Gastroesophageal sphincter (tissue), 4 donors: ENCODE data around the gene PRSS56. TPM values are rescaled to one million over a fixed set of nuclear protein-coding genes. Genes with fewer than 3 reads are reported as not detected.

ENCODE experiments used
- ATAC-seq: fragments of 150-250 bp; one replicate; pipeline ENCODE4 v1.9.1; 2016; ENCODE audit warnings: mild to moderate bottlenecking, moderate library complexity
- H3K27ac ChIP-seq, 4 donors: fragments of 200-600 bp; sonication (generic) in 3 of 4; 1 replicate in 3 of 4; 2 replicates in 1 of 4; pipeline ENCODE4 v1.5.1; 2016 to 2019
- H3K27me3 ChIP-seq: fragments of 200-600 bp; sonication (generic); one replicate; pipeline ENCODE4 v1.5.1; 2019
- H3K36me3 ChIP-seq, 2 donors: fragments of 200-600 bp; sonication (generic); one replicate each; pipeline ENCODE4 v1.5.1; 2019; ENCODE audit warnings: control low read depth in 1 of 2
- H3K4me1 ChIP-seq, 3 donors: fragments of 200-600 bp; sonication (generic); 1 replicate in 2 of 3; 2 replicates in 1 of 3; pipeline ENCODE4 v1.5.1; 2016 to 2019; ENCODE audit warnings: control low read depth in 2 of 3
- H3K4me3 ChIP-seq, 2 donors: fragments of 200-600 bp; sonication (generic); one replicate each; pipeline ENCODE4 v1.5.1; 2019; ENCODE audit warnings: mild to moderate bottlenecking in 1 of 2, moderate library complexity in 1 of 2
- H3K9me3 ChIP-seq, 3 donors: fragments of 200-600 bp; sonication (generic); one replicate each; pipeline ENCODE4 v1.5.1; 2017 to 2019; ENCODE audit warnings: control low read depth in 2 of 3
- CTCF ChIP-seq, 4 experiments: fragments of 200-600 bp in 2 of 4; fragments of 450-650 bp in 2 of 4; sonication (generic) in 1 of 4; IDR thresholded peaks; one replicate each; pipeline ENCODE4 v1.5.1; 2017 to 2019; ENCODE audit warnings: antibody characterized with exemption in 4 of 4, mild to moderate bottlenecking in 2 of 4, moderate library complexity in 2 of 4
- EP300 ChIP-seq: sonication (generic); formaldehyde crosslinking; IDR thresholded peaks from one replicate; pipeline ENCODE4 v1.6.1; 2017; ENCODE audit warnings: antibody characterized with exemption, mild to moderate bottlenecking
- POLR2A ChIP-seq, 2 donors: fragments of 450-650 bp; IDR thresholded peaks; one replicate each; pipeline ENCODE4 v1.6.1; 2017; ENCODE audit warnings: antibody characterized with exemption in 2 of 2, mild to moderate bottlenecking in 2 of 2, moderate library complexity in 1 of 2
- POLR2AphosphoS5 ChIP-seq: sonication (generic); formaldehyde crosslinking; IDR thresholded peaks from one replicate; pipeline ENCODE4 v1.6.1; 2017; ENCODE audit warnings: antibody characterized with exemption
- WGBS, 2 donors: methylation state at CpG; one replicate each; pipeline ENCODE4 v1.1.5; 2018; ENCODE audit warnings: low coverage in 1 of 2; 5-methylcytosine and 5-hydroxymethylcytosine counted together
- total RNA-seq, 4 donors: library from RNA; depleted of rRNA; stranded (reverse); fragments of >200 nt; gene quantifications; one replicate each; pipeline ENCODE4 v1.1.0, GENCODE V29; 2016

Gene PRSS56
- not detected for total RNA-seq

DNA sequence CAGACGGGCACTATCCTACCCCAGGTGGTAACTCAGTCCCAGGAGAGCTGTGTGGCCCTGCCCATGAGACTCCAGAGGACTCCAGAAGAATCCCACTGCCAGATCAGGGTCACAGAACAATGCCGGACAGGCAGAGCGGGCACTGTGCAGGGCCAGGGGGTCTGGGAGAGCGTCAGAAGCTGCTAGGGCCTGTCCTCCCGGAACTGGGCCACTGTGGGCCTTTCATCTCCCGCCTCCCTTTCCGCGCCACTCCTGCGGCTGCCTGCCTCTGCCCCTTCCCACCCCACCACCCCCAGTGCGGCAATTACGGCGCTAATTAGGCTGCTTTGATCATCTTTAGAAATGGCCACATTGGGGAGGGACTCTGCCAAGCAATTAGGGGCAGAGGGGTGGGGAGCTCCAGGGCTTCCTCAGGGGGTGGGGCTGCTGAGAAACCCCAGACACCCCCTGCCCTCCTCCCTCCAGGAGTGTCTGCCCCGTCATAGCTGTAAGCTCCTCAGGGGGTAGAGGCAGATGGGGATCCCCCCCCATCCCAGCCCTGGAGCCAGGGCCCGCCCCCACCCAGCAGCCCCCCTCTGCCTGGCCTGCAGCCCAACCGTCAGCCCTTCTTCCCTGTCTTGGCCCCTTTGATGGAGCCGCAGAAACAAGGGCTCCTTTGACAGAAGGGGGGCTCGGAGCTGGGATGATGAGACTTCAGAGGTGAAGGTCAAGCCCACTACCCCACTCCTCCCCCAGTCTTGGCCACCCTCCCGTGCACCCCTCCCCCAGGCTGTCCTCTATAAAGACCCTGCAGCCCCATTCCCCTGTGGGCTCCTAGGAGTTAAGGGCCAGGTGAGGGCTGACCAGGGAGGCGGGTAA lies at the start of gene PRSS56:
PRSS56 (plus strand) TSS at position 808 of the 858 bp plus-strand sequence. CDS start 211 bp downstream, outside the sequence.
- Histone ChIP-seq H3K27me3 (peaks cover 65% of the 10 kb centered on the region), H3K4me3 (no peak within 1 kb of the TSS), H3K4me1 (peaks cover 0 to 32% (median 18%) of the 10 kb centered on the region in 3 donors), H3K27ac (no peak within 1 kb of the TSS), H3K36me3 (no peaks in the 10 kb centered on the region), H3K9me3 (no peaks in the 10 kb centered on the region)
- no peak for ATAC-seq
- 45% methylated on average over 2 of the region's 19 CpGs; no CpG with 5 or more reads in 1 of the 2 donors for WGBS, 2 donors
- TF ChIP-seq EP300, result no peak
- TF ChIP-seq CTCF (IDR thresholded peaks at IDR 0.05), result no peak
- TF ChIP-seq POLR2AphosphoS5, result no peak
- no peak for TF ChIP-seq POLR2A (IDR thresholded peaks at IDR 0.05)

DNA sequence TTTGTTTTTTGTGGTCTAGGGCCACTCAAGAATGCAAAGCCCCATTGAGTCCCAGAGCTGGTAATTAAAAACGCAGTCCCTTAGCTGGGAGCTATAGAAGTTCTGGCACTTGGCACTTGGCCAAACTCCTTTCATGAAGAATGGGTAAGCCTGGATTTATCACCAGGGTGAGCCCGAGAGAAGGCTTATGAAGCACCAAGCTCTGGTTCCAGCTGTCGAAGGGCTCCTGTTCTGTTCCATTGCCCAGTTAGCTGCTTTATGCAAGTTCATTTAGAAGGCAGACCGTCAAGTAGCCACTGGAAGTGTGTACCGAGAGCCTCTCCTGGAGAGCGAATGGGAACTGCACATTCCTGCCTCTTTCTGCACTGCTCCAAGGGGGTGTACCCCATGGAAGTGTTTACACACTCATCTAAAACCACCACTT lies 46.7 kb upstream of the PRSS56 start:
- peaks cover 74% of the 10 kb centered on the region for H3K27me3 ChIP-seq
- no peak overlapping the region for H3K4me3 ChIP-seq
- no peak overlapping the region for H3K27ac ChIP-seq
- 0 to 19% methylated on average over 1 to 6 of the region's 6 CpGs for WGBS, 2 donors
- H3K36me3 ChIP-seq, result no peaks in the 10 kb centered on the region
- H3K9me3 ChIP-seq, result peaks cover 0 to 8% (median 0%) of the 10 kb centered on the region in 3 donors
- ATAC-seq, result no peak
- no peaks in the 10 kb centered on the region for H3K4me1 ChIP-seq
- TF ChIP-seq CTCF (IDR thresholded peaks at IDR 0.05) (no peak), EP300 (no peak), POLR2A (IDR thresholded peaks at IDR 0.05) (no peak), POLR2AphosphoS5 (no peak)

DNA sequence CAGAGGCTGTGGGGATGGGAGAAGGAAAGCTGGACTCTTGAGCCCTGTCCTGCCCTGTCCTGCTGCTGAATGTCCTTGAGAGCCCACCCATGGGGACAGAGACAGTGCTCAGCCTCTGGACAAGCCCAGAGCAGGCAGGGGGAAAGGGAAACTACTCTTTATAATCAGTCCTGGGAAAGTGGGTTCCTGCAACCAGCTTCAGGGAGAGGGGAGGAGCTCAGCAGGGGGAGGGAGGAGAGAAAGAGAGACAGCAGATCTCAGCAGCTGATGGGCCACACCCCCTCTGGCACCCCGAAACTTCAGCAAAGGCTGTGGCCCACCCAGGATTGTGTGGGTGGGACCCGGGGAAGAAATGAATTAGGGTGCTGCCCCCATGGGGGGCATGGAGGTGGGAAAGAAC lies 44.1 kb upstream of the PRSS56 start:
- WGBS, 2 donors, result 40% methylated on average over 1 of the region's 2 CpGs; no CpG with 5 or more reads in 1 of the 2 donors
- no peaks in the 10 kb centered on the region for H3K36me3 ChIP-seq
- no peak overlapping the region for H3K27ac ChIP-seq
- no peaks in the 10 kb centered on the region for H3K4me1 ChIP-seq
- peaks cover 73% of the 10 kb centered on the region for H3K27me3 ChIP-seq
- no peak for ATAC-seq
- peaks cover 0 to 8% (median 0%) of the 10 kb centered on the region in 3 donors for H3K9me3 ChIP-seq
- TF ChIP-seq POLR2A (IDR thresholded peaks at IDR 0.05) (no peak), EP300 (no peak), CTCF (IDR thresholded peaks at IDR 0.05) (no peak), POLR2AphosphoS5 (no peak)
- H3K4me3 ChIP-seq, result no peak overlapping the region

DNA sequence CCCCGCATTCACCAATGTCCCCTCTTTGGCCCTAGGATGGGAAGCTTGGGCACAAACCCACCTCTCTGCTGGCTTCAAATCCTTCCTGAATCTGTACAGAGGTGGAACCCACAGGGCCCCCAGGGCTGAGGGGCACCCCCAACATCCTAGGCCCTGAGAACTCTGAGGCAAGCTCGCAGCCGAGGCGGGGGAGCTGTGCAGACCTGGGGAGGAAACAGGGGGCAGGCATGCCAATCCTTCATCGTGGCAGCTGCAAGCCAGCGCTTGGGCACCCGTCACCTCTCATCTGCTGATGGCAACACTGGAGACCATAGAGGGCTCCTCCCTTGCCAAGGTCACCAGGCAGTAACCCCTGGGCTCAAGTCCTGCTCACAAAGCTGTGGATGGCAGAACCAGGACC lies 43.4 kb upstream of the PRSS56 start:
- 92 to 100% methylated on average over 1 to 6 of the region's 7 CpGs for WGBS, 2 donors
- Histone ChIP-seq H3K36me3 (no peaks in the 10 kb centered on the region), H3K4me3 (no peak overlapping the region), H3K9me3 (peaks cover 0 to 8% (median 0%) of the 10 kb centered on the region in 3 donors), H3K27ac (no peak overlapping the region), H3K27me3 (peaks cover 74% of the 10 kb centered on the region), H3K4me1 (no peaks in the 10 kb centered on the region)
- ATAC-seq, result no peak
- TF ChIP-seq POLR2A (IDR thresholded peaks at IDR 0.05) (no peak), EP300 (no peak), POLR2AphosphoS5 (no peak), CTCF (IDR thresholded peaks at IDR 0.05) (no peak)
